Esophagus mucosa (tissue), 1 donor: ENCODE data around the gene SPDYE17. TPM values are rescaled to one million over a fixed set of nuclear protein-coding genes. Genes with fewer than 3 reads are reported as not detected.
"Not testable (repeated sequence)": the region's sequence is repeated elsewhere in the genome, so short reads cannot be mapped to it uniquely, and the experiment has no call there.

Source experiments
- ATAC-seq: fragments of 200-7000 bp; cut with Tn5 transposase; one replicate; pipeline ENCODE4 v1.9.1; 2020
- total RNA-seq: library from RNA; stranded (reverse); gene quantifications from one replicate; pipeline ENCODE4 v1.2.4, GENCODE V29; 2023
- donor health status: DM: yes; HTN: yes; CAD: no.

The SPDYE17 gene
- total RNA-seq, 1 donor from 2014 or later = not detected

DNA sequence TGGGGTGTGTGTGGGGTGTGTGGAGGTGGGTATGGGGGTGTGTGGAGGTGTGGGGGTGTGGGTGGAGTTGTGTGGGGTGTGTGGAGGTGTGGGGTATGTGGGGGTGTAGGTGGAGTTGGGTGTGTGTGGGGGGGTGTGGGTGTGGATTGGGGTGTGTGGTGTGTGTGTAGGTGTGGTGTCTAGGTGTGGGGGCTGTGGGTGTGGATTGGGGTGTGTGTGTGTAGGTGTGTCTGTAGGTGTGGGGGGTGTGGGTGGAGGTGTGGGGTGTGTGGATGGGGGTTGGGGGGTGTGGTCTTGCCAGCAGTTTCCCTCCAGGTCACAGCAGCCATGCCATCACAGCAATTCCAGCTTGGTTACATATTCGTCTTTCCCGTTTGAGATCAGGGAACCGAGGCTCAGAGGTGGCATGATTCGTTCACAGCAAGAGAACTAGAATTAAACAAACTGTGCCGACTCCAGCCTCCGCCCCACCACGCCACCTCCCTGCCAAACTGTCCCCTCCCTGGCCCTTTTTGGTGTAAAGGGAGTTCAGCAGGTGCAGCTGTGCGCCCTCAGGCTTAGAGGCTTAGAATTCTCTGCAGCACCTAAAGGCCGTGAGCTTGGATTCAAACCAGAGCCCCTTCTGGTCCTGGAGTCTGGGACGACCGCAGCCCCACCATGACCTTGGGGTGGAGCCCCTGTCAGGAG, 33.3 kb downstream of the SPDYE17 start:
- peak; percentile 74 for ATAC-seq

DNA sequence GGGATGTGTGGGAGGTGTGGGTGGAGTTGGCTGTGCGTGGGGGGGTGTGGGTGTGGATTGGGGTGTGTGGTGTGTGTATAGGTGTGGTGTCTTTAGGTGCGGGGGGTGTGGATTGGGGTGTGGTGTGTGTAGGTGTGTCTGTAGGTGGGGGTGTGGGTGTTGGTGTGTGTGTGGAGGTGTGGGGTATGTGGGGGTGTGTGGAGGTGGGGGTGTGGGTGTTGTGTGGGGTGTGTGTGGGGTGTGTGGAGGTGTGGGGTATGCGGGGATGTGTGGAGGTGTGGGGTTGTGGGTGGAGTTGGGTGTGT, 33.9 kb downstream of the SPDYE17 start:
- peak; percentile 9 for ATAC-seq

DNA sequence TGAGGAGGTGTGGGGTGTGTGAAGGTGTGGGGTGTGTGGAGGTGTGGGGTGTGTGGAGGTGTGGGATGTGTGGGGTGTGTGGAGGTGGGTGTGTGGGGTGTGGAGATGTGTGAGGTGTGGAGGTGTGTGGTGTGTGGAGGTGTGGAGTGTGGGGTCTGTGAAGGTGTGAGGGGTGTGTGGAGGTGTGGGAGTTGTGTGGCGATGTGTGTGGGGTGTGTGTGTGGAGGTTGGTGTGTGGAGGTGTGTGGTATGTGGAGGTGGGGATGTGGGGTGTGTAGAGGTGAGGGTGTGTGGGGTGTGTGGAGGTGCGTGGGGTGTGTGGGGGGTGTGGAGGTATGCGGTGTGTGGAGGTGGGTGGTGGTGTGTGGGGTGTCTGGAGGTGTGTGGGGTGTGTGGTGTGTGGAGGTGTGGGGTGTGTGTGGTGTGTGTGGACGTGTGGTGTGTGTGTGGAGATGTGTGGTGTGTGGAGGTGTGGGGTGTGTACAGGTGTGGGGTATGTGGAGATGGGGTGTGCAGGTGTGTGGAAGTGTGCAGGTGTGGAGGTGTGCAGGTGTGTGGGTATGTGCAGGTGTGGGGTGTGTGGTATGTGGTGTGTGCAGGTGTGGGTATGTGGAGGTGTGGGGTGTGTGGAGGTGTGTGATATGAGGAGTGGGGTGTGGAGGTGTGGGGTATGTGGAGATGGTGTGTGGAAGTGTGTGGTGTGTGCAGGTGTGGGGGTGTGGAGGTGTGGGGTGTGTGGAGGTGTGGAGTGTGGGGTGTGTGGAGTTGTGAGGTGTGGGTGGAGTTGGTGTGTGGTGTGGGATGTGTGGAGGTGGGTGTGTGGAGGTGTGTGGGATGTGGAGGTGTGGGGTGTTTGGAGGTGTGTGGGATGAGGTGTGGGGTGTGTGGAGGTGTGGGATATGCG, 34.5 kb downstream of the SPDYE17 start:
- ATAC-seq = peak; percentile 17

DNA sequence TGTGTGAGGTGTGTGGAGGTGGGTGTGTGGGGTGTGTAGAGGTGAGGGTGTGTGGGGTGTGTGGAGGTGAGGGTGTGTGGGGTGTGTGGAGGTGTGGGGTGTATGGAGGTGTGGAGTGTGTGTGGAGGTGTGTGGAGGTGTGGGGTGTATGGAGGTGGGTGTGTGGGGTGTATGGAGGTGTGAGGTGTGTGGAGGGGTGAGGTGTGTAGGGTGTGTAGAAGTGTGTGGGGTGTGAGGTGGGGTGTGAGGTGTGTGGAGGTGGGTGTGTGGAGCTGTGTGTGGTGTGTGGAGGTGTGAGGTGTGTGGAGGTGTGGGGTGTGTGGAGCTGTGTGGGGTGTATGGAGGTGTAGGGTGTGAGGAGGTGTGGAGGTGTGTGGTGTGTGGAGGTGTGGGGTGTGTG, 35.2 kb downstream of the SPDYE17 start:
- ATAC-seq = not testable (repeated sequence)

DNA sequence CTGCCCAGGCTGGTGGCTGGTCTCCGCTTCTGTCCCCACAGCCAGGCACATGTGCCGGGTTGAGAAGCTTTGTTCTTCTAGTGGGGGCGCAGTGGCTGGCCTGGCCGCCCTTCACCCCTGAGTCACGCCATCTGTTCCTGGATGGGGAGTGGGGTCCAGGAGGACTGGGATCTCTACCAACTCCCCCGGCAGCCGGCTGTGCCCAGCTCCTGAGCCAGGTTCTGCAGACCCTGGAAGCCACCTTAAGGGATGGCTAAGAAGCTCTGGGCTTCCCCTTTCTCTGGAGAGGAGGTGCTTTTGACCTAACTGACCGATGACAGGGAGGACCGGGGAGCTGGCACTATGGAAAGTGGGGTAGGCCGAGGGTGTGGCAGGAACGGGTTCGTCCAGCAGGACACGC, 37.9 kb downstream of the SPDYE17 start:
- peak; percentile 42 for ATAC-seq

DNA sequence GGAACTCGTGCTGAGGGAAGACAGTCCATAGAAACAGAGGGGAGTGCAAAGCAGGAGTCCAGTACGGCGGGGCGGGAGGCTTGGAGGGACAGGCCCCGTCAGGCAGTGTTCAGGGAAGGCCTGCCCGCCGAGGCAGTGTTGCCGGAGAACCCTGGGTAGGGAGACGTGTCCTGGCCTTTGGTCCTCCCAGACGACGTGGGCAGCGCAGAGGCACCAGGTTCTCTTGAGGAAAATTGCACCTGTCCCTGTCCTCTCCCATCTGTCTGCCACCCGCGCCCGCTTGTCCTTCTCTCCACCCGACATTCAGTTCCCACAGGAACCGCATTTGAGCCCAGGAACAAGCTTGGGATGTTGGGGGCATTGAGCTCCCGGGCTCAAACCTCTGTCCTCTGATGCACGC, 38.3 kb downstream of the SPDYE17 start:
- not testable (repeated sequence) for ATAC-seq

DNA sequence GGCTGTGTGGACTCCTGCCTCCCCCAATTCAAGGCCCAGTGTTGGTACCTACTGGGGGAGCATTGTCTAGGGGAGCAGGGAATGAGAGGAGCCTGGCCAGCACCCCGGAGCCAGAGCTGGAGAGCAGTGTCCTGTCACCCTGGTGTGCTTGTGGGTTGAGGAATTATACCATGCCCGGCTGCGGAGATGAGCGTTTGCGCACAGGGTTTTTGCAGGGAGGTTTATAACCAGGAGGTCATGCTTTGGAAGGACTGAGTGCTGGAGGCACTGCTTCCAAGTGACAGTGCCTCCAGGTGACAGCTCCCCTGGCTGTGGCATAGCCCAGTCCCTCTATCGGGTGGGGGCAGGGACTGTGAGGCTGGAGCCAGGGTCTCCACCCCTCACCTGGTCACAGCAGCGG, 39.3 kb downstream of the SPDYE17 start:
- ATAC-seq = not testable (repeated sequence)

DNA sequence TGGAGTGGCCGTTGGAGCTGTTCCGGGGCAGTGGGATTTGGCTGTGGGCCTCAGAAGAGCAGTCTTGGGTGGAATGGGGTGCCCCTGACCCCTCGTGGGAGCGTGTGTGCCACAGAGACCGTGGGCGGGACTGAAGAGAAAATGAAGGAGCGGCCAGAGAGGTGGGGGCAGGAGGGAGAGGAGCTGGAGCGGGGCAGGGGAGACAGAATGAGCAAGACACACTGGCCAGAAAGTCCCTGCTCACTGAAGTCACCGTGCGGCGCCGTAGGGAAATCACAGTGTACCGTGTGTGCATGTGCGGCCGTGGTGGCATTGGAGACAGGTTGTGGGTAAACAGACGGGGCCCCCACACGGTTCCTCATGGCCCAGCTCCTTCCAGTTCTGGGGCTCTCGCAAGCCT, 40.0 kb downstream of the SPDYE17 start:
- ATAC-seq = not testable (repeated sequence)

DNA sequence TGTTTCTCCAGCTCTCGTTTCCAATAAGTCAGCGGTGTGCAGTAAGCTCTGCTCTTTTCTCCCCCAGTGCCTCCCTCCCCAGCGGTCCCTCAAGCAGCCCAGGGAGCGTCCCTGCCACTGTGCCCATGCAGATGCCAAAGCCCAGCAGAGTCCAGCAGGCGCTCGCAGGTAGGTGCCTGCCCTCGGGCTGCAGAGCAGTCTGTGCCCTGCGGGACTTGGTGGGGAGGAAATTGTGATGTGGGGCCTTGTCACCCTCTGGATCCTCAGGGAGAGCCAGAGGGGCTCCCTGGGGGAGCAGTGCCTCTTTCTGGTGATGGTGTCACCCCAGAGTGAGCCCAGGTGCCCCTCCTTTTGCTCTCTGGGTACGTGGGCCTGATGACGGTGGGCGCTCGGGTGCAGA, 42.0 kb downstream of the SPDYE17 start:
- ATAC-seq = not testable (repeated sequence)

DNA sequence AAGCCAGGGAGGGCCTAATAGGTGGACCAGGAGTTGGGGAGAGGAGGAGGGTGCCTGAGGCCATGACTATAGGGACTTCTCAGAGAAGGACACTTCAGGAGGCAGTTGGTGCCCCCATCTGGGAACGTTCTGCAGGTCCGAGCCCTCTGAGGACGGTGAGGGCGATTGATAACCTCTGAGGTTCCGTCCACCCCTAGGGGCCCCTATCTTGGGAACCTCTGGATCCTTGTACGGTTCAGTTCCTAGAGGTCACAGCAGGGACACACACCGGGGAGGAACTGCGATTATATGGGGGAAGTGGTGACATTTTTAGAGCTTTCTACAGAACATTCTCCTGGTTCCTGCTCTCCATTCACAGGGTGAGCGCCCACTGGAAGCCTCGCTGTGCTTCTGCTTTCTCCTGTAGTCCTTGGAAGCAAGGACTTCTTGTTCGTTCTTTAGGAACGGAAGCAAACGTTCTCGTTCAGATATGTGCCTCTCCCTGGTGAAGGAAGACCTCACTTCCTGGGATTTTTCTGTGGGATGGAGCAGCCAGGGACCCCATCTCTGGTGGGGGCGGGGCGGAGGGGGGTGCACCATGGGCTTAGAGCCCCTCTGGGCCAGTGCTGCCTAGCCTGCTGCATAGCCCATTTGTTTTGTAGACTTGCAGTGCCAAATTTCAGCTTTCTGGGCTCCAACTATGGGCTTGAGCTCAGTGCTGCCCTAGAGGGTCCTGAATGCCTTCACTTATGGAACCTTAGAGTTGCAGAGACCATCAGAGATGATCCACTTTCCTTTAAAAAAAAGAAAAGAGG, 46.0 kb downstream of the SPDYE17 start:
- ATAC-seq = not testable (repeated sequence)

DNA sequence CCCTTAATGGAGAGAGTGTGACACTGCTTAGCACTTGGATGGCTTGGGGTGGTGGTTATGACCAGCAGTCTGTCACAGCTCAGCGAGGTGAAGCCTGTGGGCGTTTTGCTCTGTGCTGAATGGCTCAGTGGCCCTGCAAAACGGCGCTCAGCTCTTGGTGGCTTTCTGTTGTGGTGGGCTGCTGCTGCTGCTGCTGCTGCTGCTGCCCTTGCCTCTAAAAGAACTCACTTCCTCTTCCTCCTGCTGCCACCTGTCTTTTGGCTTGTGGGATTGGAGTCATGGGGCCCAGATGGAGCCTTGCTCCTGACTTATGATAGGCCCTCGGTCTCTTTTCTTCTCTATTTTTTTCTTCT, 47.4 kb downstream of the SPDYE17 start:
- ATAC-seq = peak; percentile 66

DNA sequence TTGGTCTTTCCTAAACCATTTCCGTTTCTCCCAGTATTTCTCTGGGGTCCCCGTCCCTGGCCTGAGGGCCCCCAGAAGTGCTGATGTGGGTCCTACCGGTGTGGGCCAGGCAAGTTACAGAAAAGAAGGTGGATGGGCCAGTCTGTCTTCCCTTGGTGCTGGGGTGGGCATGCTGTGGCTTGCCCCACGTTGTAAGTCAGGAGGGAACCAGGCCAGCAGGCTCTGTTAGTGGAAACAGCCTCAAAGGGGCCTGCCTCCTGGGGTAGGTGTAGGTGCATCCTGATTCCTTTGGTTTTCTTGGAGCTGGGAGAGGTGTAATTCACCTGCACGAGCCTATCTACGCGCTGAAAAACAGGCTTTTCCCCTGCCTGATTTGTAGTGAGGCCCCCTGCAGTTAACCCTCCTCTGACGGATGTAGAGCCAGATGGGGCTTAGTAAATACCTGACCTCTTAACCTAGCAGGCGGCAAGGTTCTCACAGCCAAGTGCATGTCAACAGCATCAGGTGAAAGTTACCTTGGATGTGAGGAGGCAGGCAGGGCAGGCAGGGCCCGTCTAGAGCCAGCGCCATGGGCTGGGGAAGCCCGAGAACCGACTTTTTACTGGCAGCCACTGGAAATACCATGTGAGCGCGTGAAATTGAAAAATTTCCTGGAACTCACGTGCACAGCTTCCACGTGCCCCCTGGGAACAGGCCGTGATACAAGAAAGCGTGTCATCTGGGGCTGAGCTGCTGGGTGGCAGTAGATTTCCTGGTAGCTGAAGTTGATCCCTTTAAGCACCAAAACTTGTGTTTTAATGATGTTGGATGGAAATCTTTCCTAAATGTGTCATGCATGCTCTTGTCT, 48.0 kb downstream of the SPDYE17 start:
- peak; percentile 88 for ATAC-seq

DNA sequence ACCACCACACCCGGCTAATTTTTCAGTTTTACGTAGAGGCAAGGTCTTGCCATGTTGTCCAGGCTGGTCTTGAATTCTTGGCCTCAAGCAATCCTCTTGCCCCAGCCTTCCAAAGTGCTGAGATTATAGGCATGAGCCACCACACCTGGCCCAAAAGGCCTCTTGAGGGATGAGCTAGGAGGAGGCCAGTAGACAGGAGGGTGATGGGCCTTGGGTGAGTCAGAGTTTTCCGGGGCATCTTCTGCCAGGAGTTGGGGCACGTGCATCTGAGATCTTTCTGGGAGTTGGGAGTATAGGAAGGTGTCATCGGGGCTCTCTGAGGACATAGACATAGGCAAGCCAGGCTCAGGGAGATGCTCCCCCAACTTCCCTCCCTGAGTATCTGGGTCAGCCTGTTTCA, 48.8 kb downstream of the SPDYE17 start:
- peak; percentile 16 for ATAC-seq

DNA sequence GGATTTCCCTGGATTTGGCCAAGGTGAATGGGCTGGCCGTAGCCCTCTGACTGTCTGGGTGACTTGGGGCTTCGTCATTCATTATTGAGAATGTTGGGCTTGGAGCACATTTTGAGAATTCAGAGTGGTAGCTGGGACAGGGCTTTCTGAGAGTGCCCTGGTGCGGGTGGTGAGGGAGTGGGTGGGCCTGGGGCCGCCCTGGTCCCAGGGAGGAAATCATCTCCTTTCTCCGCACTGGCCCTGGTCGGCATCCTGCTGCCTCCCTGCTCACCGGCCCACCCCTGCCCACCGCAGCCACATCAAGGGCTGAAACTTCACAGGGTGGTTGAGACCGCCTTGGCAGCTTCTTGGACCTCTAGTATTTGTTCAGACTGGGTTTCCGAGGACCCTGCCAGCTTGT, 49.7 kb downstream of the SPDYE17 start:
- ATAC-seq = not testable (repeated sequence)

DNA sequence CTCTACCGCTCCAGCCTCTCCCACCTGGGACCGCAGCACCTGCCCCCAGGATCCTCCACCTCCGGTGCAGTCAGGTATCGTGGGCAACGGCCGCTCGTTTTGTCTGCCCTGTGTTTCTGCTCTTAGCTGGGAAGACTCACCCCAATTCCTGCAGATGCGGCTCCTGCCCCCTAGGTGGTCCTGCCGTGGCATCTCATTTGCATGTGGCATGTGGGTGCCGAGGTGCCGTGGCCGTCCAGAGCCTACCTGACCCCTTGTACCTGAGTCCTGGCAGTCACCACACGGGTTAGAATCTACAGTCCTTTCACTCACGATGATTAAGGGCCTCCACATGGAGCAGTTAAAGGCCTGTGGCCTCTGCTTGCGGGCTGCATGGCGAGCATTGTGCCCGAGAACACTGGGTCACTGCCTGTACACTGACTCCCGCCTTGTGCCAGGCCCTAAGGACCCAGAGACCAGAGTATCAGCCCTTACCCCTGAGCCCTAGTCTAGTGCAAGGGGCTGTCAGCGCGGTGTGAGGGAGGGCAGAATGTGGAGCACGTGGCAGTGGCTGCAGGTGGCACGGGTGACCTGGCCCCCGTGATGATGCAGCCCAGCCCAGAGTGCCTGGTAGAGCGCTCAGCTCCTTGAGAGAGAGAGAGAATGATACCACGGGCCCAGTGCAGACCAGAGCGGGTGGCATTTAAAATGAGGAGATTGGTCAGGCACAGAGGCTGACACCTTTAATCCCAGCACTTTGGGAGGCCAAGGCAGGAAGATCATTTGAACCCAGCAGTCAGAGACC, 50.8 kb downstream of the SPDYE17 start:
- not testable (repeated sequence) for ATAC-seq

DNA sequence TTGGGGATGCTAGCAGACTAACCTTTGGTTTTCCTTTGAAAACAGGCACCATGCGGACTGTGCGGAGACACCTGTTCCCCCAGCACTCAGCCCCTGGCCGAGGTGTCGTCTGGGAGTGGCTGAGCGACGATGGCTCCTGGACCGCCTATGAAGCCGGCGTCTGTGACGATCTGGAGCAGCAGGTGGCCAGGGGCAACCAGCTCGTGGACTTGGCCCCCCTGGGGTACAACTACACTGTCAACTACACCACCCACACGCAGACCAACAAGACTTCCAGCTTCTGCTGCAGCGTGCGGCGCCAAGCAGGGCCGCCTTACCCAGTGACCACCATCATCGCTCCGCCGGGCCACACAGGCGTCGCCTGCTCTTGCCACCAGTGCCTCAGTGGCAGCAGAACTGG, 51.6 kb downstream of the SPDYE17 start:
- not testable (repeated sequence) for ATAC-seq

DNA sequence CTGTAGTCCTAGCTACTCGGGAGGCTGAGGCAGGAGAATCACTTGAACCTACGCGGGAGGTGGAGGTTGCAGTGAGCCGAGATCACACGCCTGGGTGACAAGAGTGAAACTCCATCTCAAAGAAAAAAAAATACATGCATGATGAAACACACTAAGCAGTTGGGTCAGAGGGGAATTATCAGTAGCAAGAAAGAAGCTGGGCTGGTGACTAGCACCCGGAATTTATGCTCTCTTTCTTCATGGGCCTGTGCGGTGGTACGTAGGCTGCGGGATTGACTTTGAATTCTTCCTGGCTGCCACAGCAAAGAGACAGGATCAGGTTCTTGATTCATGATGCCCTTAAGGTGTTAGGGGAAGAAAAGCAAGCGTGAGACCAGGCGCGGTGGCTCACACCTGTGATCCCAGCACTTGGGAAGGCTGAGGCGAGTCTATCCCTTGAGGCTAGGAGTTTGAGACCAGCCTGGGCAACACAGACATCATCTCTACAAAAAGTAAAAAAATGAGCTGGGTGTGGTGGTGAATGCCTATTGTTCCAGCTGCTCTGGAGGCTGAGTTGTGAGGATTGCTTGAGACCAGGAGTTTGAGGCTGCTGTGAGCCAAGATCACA, 54.3 kb downstream of the SPDYE17 start:
- peak; percentile 40 for ATAC-seq

DNA sequence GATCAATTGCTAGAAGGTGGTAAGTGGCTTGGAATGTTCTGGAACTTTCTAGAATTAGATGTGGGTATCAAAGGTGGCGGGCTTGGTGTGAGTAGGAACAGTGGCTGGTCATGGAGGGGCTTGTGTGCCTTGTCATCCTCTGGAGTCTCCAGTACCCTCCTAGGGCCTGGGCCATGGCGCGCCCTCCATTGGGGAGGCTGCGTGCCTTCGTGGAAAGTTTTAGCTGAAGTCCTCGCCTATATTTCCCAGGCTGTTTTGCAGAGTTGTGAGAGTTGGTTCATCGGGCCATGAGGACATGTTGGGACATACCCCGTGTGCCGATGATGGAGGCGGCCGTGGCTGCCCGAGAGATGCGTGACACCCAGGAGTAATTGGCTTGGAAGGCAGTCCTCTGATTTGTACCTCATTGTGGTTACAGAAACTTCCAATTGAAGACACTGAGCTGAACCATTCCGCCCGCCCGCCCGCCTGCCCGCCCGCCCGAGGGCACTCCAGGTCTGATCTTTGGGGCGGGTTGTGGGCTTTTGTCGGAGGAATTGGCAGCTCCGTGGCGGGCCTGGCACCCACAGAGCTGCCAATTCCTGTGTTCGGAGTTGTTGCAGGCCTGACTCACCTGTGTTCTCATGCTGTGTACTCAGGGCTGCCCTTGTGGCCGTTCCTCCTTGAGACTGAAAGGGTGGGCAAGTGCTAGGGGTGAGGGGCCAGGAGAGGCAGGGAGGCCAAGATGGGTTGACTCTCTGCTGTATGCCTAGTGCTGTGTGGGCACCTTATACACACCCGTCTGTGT, 57.2 kb downstream of the SPDYE17 start:
- ATAC-seq = peak; percentile 84

DNA sequence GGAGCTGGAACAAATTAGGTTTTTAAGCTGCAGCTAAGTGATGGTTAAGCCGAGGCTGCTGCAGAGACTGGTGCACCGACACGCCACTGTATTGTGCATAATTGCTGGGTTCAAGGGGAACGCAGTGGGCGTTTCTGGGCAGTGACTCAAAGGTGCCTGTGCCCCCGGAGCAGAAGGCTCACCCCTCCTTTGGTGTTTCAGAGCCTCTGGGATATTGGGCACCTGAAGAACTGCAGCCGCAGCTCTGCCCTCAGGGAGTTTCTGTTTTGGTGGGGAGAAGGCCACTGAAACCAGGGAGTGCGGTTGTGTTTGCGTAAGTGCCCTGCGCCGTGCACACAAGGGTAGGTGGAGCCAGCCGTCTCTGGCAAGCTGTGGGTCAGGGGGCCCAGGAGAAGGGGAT, 57.8 kb downstream of the SPDYE17 start:
- ATAC-seq = peak; percentile 25

DNA sequence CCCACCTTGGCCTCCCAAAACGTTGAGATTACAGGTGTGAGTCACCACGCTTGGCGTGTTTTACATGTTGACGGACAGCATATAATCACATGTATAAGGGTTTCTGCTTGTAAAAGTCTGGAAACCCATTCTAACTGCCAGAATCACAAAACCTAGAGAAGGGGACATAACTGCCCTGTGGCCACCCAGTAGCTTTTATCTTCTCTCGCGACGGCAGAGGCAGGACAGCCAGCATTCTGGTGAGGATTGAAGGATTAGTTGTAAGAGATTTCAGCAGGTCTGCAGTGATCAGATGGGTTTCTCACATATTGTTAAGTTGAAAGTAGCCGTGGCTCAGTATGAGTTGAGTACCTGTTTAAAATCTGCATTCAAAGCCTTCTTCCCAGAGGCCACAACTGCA, 59.8 kb downstream of the SPDYE17 start:
- ATAC-seq = not testable (repeated sequence)
